Activated naive CD4-positive, alpha-beta T cell treated with anti-CD3 and anti-CD28 coated beads, Interleukin-2, amount 50 U/mL, for 24 hours (primary cell): ENCODE results near the gene SLC9A7.
A peak's percentile ranks its signal among the peaks of the same experiment; 100 is the strongest.
"Not testable (repeated sequence)": the region's sequence is repeated elsewhere in the genome, so short reads cannot be mapped to it uniquely, and the experiment has no call there.

ENCODE experiments used
- H3K27ac Mint-ChIP-seq: one replicate; pipeline ENCODE4 v1.8.0; 2021; ENCODE audit warnings: mild to moderate bottlenecking, mixed read lengths
- H3K27me3 Mint-ChIP-seq: one replicate; pipeline ENCODE4 v1.8.0; 2021; ENCODE audit warnings: mixed read lengths
- H3K36me3 Mint-ChIP-seq: one replicate; pipeline ENCODE4 v1.8.0; 2021; ENCODE audit warnings: mixed read lengths
- H3K4me1 Mint-ChIP-seq: one replicate; pipeline ENCODE4 v1.8.0; 2021; ENCODE audit warnings: mixed read lengths
- H3K4me3 Mint-ChIP-seq: one replicate; pipeline ENCODE4 v1.8.0; 2021; ENCODE audit warnings: mild to moderate bottlenecking, mixed read lengths
- H3K9me3 Mint-ChIP-seq: one replicate; pipeline ENCODE4 v1.8.0; 2021; ENCODE audit warnings: mixed read lengths

The SLC9A7 gene

GRCh38 chrX:46723569-46723927 lies 35.4 kb downstream of the SLC9A7 start:
- not testable (repeated sequence) for H3K9me3 Mint-ChIP-seq, H3K27me3 Mint-ChIP-seq, H3K4me3 Mint-ChIP-seq, H3K27ac Mint-ChIP-seq, H3K36me3 Mint-ChIP-seq, H3K4me1 Mint-ChIP-seq

GRCh38 chrX:46722742-46723568 lies 36.0 kb downstream of the SLC9A7 start:
- no peak overlapping the region for H3K27ac Mint-ChIP-seq

GRCh38 chrX:46716796-46717195 lies 42.1 kb downstream of the SLC9A7 start:
- Mint-ChIP-seq H3K27me3 (no peaks in the 10 kb centered on the region), H3K4me3 (no peak overlapping the region), H3K27ac (no peak overlapping the region), H3K9me3 (no peaks in the 10 kb centered on the region), H3K36me3 (no peaks in the 10 kb centered on the region), H3K4me1 (peaks cover 12% of the 10 kb centered on the region)

More at GRCh38 chrX:46722742-46723568, 36.0 kb downstream of the SLC9A7 start:
- H3K4me1 Mint-ChIP-seq: no peaks in the 10 kb centered on the region
- no peak overlapping the region for H3K4me3 Mint-ChIP-seq
- no peaks in the 10 kb centered on the region for H3K27me3 Mint-ChIP-seq
- H3K36me3 Mint-ChIP-seq: no peaks in the 10 kb centered on the region
- no peaks in the 10 kb centered on the region for H3K9me3 Mint-ChIP-seq

GRCh38 chrX:46715997-46716396 lies 42.9 kb downstream of the SLC9A7 start:
- Mint-ChIP-seq H3K4me1 (peaks cover 19% of the 10 kb centered on the region), H3K4me3 (no peak overlapping the region), H3K36me3 (no peaks in the 10 kb centered on the region), H3K9me3 (no peaks in the 10 kb centered on the region), H3K27me3 (no peaks in the 10 kb centered on the region), H3K27ac (no peak overlapping the region)

GRCh38 chrX:46715530-46715929 lies 43.4 kb downstream of the SLC9A7 start:
- no peak overlapping the region for H3K4me3 Mint-ChIP-seq
- no peaks in the 10 kb centered on the region for H3K36me3 Mint-ChIP-seq
- peaks cover 23% of the 10 kb centered on the region for H3K4me1 Mint-ChIP-seq
- no peaks in the 10 kb centered on the region for H3K9me3 Mint-ChIP-seq
- no peaks in the 10 kb centered on the region for H3K27me3 Mint-ChIP-seq
- no peak overlapping the region for H3K27ac Mint-ChIP-seq

- H3K9me3 Mint-ChIP-seq: no peaks in the 10 kb centered on the region
- H3K36me3 Mint-ChIP-seq: no peaks in the 10 kb centered on the region
- no peak overlapping the region for H3K27ac Mint-ChIP-seq
- peaks cover 31% of the 10 kb centered on the region for H3K4me1 Mint-ChIP-seq
- no peak overlapping the region for H3K4me3 Mint-ChIP-seq
- no peaks in the 10 kb centered on the region for H3K27me3 Mint-ChIP-seq
Observed at GRCh38 chrX:46713672-46714490, 45.0 kb downstream of the SLC9A7 start.

- H3K27ac Mint-ChIP-seq: no peak overlapping the region
- H3K4me3 Mint-ChIP-seq: no peak overlapping the region
- H3K4me1 Mint-ChIP-seq: peaks cover 31% of the 10 kb centered on the region
- no peaks in the 10 kb centered on the region for H3K36me3 Mint-ChIP-seq
- H3K9me3 Mint-ChIP-seq: no peaks in the 10 kb centered on the region
- no peaks in the 10 kb centered on the region for H3K27me3 Mint-ChIP-seq
Observed at GRCh38 chrX:46712764-46713163, 46.2 kb downstream of the SLC9A7 start.

GRCh38 chrX:46710927-46711623 lies 47.8 kb downstream of the SLC9A7 start:
- no peaks in the 10 kb centered on the region for H3K36me3 Mint-ChIP-seq
- H3K4me1 Mint-ChIP-seq: peaks cover 32% of the 10 kb centered on the region
- H3K27ac Mint-ChIP-seq: no peak overlapping the region
- no peak overlapping the region for H3K4me3 Mint-ChIP-seq
- H3K27me3 Mint-ChIP-seq: no peaks in the 10 kb centered on the region
- H3K9me3 Mint-ChIP-seq: no peaks in the 10 kb centered on the region

- peaks cover 36% of the 10 kb centered on the region for H3K4me1 Mint-ChIP-seq
- H3K9me3 Mint-ChIP-seq: no peaks in the 10 kb centered on the region
- H3K36me3 Mint-ChIP-seq: no peaks in the 10 kb centered on the region
- peak overlapping the region; percentile 51 for H3K4me3 Mint-ChIP-seq
- H3K27ac Mint-ChIP-seq: no peak overlapping the region
- no peaks in the 10 kb centered on the region for H3K27me3 Mint-ChIP-seq
Observed at GRCh38 chrX:46710425-46710824, 48.5 kb downstream of the SLC9A7 start.

- Mint-ChIP-seq H3K27ac (no peak overlapping the region), H3K36me3 (no peaks in the 10 kb centered on the region), H3K4me1 (peaks cover 43% of the 10 kb centered on the region), H3K9me3 (no peaks in the 10 kb centered on the region), H3K4me3 (no peak overlapping the region), H3K27me3 (no peaks in the 10 kb centered on the region)
Observed at GRCh38 chrX:46707274-46707965, 51.5 kb downstream of the SLC9A7 start.

- Mint-ChIP-seq H3K36me3 (peaks cover 2% of the 10 kb centered on the region), H3K27me3 (no peaks in the 10 kb centered on the region), H3K9me3 (no peaks in the 10 kb centered on the region), H3K27ac (peak overlapping the region; percentile 68), H3K4me3 (peak overlapping the region; percentile 15), H3K4me1 (peaks cover 29% of the 10 kb centered on the region)
Observed at GRCh38 chrX:46704767-46705386, 54.0 kb downstream of the SLC9A7 start.

- Mint-ChIP-seq H3K27me3 (no peaks in the 10 kb centered on the region), H3K4me3 (no peak overlapping the region), H3K9me3 (no peaks in the 10 kb centered on the region), H3K36me3 (peaks cover 2% of the 10 kb centered on the region), H3K27ac (no peak overlapping the region), H3K4me1 (peaks cover 29% of the 10 kb centered on the region)
Observed at GRCh38 chrX:46703980-46704379, 54.9 kb downstream of the SLC9A7 start.

GRCh38 chrX:46698691-46699090 lies 60.2 kb downstream of the SLC9A7 start:
- H3K27me3 Mint-ChIP-seq: no peaks in the 10 kb centered on the region
- H3K36me3 Mint-ChIP-seq: peaks cover 2% of the 10 kb centered on the region
- peaks cover 10% of the 10 kb centered on the region for H3K4me1 Mint-ChIP-seq
- H3K27ac Mint-ChIP-seq: no peak overlapping the region
- no peaks in the 10 kb centered on the region for H3K9me3 Mint-ChIP-seq
- no peak overlapping the region for H3K4me3 Mint-ChIP-seq

GRCh38 chrX:46695491-46695890 lies 63.4 kb downstream of the SLC9A7 start:
- Mint-ChIP-seq H3K4me1 (peaks cover 7% of the 10 kb centered on the region), H3K36me3 (peaks cover 2% of the 10 kb centered on the region), H3K9me3 (no peaks in the 10 kb centered on the region), H3K27ac (no peak overlapping the region), H3K4me3 (no peak overlapping the region), H3K27me3 (no peaks in the 10 kb centered on the region)

- H3K27me3 Mint-ChIP-seq: no peaks in the 10 kb centered on the region
- no peaks in the 10 kb centered on the region for H3K9me3 Mint-ChIP-seq
- H3K4me1 Mint-ChIP-seq: peaks cover 5% of the 10 kb centered on the region
- H3K4me3 Mint-ChIP-seq: no peak overlapping the region
- no peaks in the 10 kb centered on the region for H3K36me3 Mint-ChIP-seq
- H3K27ac Mint-ChIP-seq: no peak overlapping the region
Observed at GRCh38 chrX:46694549-46694948, 64.4 kb downstream of the SLC9A7 start.
